ENCODE measurements around the gene ACP1. TPM values are rescaled to one million over a fixed set of nuclear protein-coding genes. Genes with fewer than 3 reads are reported as not detected.

Gene ACP1
- total and polyA plus RNA-seq, 2 of the 8 experiments (the other 6 are each of a cell fraction or from before 2014, with no cell fraction given) = 115 to 155 TPM

- TF ChIP-seq JUND (IDR thresholded peaks at IDR 0.05; ENCODE audit: low read length) (no peak), SP2 (IDR thresholded peaks at IDR 0.05; ENCODE audit: low read length) (no peak), SIN3A (conservative IDR thresholded peaks at IDR 0.05 in 1 of 2, IDR thresholded peaks at IDR 0.05 in 1 of 2; ENCODE audit: low read depth in 1 of 2, low read length in 2 of 2) (no peak)
These were observed 31.6 kb downstream of the ACP1 start (continued) for GRCh38 chr2:296354-296753.

Measured in H1 (cell line).